ENCODE results near the gene PYCARD. TPM values are rescaled to one million over a fixed set of nuclear protein-coding genes. Genes with fewer than 3 reads are reported as not detected.
A peak's percentile ranks its signal among the peaks of the same experiment; 100 is the strongest.

The PYCARD gene
- total RNA-seq, 1 donor from 2014 or later, result 17.1 TPM

DNA sequence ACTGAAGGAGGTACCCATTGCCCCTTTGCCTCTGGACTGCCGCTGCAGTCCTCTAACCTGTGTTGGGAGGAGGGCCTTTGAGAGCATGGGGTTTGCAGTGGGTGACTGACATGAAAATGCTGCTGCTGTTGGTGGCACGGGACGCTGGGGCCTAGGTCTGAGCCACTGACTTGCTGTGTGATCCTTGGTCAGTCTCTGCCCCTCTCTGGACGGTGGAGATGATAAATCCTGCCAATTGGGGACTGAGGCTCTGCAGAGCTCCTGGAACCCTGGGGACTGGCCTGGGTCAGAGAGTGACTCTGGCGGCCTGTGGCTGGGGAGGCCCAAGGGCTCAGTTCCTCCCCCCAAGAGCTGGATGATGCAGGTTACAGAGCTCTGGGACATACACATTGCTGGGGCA lies 20.5 kb upstream of the PYCARD start:
- peaks cover 5% of the 10 kb centered on the region for H3K4me1 Mint-ChIP-seq
- no peak overlapping the region for H3K4me3 Mint-ChIP-seq
- no peaks in the 10 kb centered on the region for H3K9me3 Mint-ChIP-seq
- peaks cover 21% of the 10 kb centered on the region for H3K27me3 Mint-ChIP-seq
- no peak for DNase-seq
- H3K27ac Mint-ChIP-seq, result no peak overlapping the region
- H3K36me3 Mint-ChIP-seq (ENCODE audit: low read depth), result no peaks in the 10 kb centered on the region
- intact Hi-C loops (cut with micrococcal nuclease), result no loop called here

DNA sequence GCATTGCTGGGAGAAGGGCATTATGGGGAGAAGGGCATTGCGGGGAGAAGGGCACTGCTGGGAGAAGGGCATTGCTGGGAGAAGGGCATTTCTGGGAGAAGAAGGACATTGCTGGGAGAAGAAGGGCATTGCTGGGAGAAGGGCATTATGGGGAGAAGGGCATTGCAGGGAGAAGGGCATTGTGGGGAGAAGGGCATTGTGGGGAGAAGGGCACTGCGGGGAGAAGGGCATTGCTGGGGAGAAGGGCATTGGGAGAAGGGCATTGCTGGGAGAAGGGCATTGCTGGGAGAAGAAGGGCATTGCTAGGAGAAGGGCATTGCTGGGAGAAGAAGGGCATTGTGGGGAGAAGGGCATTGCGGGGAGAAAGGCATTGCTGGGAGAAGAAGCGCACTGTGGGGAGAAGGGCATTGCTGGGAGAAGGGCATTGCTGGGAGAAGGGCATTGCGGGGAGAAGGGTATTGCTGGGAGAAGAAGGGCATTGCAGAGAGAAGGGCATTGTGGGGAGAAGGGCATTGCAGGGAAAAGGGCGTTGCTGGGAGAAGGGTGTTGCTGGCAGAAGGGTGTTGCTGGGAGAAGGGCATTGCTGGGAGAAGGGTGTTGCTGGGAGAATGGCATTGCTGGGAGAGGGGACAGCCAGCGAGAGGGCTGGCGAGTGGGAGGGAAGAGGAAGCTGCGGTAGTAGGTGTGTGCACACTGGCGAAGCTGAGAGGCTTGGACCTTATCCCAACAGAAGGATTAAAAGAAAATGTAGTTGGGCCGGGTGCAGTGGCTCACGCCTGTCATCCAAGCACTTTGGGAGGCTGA lies 19.0 kb upstream of the PYCARD start:
- Mint-ChIP-seq H3K9me3 (no peaks in the 10 kb centered on the region), H3K36me3 (ENCODE audit: low read depth) (no peaks in the 10 kb centered on the region), H3K27me3 (peaks cover 34% of the 10 kb centered on the region), H3K27ac (no peak overlapping the region), H3K4me3 (no peak overlapping the region), H3K4me1 (peaks cover 8% of the 10 kb centered on the region)
- intact Hi-C loops (cut with micrococcal nuclease), result no loop called here
- DNase-seq, result no peak

DNA sequence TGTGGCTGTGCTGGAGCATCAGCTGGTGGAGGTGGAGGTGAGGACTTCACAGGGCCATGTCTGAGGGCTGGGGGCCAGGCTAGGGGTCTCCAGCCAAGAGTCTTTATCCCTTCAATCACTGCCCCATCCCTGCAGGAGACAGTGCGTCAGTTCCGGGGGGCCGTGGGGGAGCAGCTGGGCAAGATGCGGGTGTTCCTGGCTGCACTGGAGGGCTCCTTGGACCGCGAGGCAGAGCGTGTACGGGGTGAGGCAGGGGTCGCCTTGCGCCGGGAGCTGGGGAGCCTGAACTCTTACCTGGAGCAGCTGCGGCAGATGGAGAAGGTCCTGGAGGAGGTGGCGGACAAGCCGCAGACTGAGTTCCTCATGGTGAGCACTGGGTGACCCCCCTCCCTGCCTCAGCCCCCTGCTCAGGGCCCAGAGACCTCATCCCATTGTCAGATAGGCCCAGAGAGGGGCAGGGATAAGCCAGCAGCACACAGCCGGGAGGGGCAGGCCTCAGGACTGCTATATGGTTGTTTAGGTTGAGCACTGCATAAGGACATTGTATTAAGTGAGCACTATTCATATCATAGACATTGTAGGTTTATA lies 16.7 kb upstream of the PYCARD start:
- no peaks in the 10 kb centered on the region for H3K9me3 Mint-ChIP-seq
- DNase-seq, result no peak
- no peak overlapping the region for H3K4me3 Mint-ChIP-seq
- intact Hi-C loops (cut with micrococcal nuclease), result loop anchor here (5.0 kb wide), 1 partner anchor 83 kb away; no protein-coding TSS in a partner anchor
- H3K27me3 Mint-ChIP-seq, result peaks cover 46% of the 10 kb centered on the region
- H3K4me1 Mint-ChIP-seq, result peaks cover 16% of the 10 kb centered on the region
- H3K27ac Mint-ChIP-seq, result no peak overlapping the region
- no peaks in the 10 kb centered on the region for H3K36me3 Mint-ChIP-seq (ENCODE audit: low read depth)

DNA sequence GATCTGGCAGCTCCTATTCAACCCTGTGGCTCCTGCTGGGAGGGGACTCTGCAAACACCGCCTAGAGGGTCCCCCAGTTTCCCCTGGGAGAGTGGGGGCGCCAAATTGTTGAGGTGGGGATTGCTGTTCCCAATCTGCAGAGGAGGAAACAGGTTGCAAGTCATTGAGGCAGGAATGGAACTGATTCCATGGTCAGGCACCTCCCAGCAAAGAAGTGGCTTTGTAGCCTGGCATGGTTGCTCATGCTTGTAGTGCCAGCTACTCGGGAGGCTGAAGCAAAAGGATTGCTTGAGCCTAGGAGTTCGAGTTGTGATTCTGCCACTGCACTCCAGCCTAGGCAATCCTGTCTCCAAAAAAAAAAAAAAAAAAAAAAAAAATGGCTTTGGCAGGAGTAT lies 14.6 kb upstream of the PYCARD start:
- Mint-ChIP-seq H3K27ac (no peak overlapping the region), H3K9me3 (no peaks in the 10 kb centered on the region), H3K27me3 (peaks cover 54% of the 10 kb centered on the region), H3K4me1 (peaks cover 20% of the 10 kb centered on the region), H3K4me3 (peak overlapping the region; percentile 84), H3K36me3 (ENCODE audit: low read depth) (no peaks in the 10 kb centered on the region)
- no peak for DNase-seq
- intact Hi-C loops (cut with micrococcal nuclease), result loop anchor here (5.0 kb wide), 1 partner anchor 85 kb away; no protein-coding TSS in a partner anchor

DNA sequence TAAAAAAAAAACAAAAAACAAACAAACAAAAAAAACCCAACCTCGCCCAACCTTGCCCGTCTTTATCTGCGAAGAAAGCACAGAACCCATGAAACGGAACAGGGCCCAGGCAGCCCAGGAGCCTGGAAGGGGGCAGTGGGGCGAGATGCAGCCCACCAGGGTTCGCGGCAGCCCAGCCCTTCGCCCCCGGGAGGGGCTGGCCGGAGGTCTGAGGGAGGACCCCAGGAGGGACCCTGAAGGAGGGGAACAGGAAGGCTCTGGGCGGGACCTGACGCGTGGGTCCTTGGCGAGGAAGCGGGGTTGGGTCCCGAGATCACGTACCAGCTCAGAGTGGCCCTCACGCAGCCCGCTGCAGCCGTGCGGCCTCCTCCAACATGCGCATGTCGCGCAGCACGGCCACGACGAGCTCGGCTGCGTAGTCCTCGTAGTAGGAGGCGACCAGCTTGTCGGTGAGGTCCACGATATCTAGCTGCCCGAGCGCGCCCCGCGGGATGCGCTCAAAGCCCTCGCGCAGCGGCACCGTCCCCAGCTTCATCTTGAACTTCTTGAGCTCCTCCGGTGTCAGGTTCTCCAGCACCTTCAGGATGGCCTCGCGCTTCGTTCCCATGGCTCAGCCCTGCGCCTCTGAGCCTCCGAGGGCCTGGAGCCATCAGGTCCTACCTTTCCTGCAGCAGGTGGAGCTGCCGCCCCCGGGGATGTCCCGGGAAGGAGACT lies 14.0 kb upstream of the PYCARD start, which contains the start of gene PYDC1:
PYDC1 (minus strand) TSS at position 714 of the 714 bp plus-strand sequence; CDS start at position 607, 107 bp downstream.
- Mint-ChIP-seq H3K4me3 (peak within 1 kb of the TSS; percentile 84), H3K9me3 (no peaks in the 10 kb centered on the region), H3K36me3 (ENCODE audit: low read depth) (no peaks in the 10 kb centered on the region), H3K27me3 (peaks cover 51% of the 10 kb centered on the region), H3K27ac (no peak within 1 kb of the TSS), H3K4me1 (peaks cover 21% of the 10 kb centered on the region)
- intact Hi-C loops (cut with micrococcal nuclease), result loop anchor here (5.0 kb wide), 1 partner anchor 86 kb away; no protein-coding TSS in a partner anchor
- DNase-seq, result peak; percentile 77

DNA sequence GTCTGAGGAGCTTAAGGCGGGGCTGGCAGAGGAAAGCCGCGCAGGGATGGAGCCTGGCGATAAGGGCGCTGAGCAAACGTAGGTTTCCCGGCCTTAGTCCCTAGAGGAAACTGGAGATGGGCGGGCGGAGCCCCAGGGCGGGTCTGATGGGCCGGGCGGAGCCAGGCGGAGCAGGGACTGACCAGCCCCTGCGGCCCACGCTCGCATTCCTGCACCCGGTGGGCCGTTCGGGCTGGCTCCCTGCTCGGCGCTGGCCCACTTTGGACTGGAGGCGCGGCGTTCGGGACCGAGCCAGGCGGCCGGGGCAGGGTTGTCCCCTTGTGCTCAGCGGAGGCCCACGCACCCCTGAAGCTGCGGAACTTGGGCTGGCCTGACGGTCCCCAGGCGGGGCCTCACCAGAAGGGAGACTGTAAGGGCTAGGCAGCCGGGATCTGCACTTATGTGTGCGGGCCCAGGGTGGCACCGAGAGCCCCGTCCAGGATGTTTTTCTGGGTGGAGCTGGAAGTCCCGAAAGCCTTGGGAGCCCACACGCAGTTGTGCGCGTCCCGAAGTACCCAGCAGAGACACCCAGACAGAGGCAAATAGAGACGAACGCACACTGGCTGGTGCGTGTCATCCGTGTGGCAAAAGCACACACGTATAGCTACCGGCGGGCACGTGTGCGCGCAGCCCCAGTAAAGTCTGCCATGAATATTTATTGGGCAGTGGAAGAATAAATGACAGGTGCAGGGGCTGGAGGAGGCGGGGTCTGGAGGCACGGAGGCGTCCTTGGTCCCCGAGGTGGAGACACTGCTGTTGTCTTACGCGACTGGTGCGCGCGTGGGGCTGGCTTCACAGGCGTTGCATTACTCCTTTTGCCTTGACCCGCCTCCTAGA lies 13.0 kb upstream of the PYCARD start:
- intact Hi-C loops (cut with micrococcal nuclease), result loop anchor here (5.0 kb wide), 1 partner anchor 87 kb away; no protein-coding TSS in a partner anchor
- peaks cover 21% of the 10 kb centered on the region for H3K4me1 Mint-ChIP-seq
- no peaks in the 10 kb centered on the region for H3K36me3 Mint-ChIP-seq (ENCODE audit: low read depth)
- peaks cover 41% of the 10 kb centered on the region for H3K27me3 Mint-ChIP-seq
- peak overlapping the region; percentile 51 for H3K27ac Mint-ChIP-seq
- DNase-seq, result peak; percentile 74
- peak overlapping the region; percentile 84 for H3K4me3 Mint-ChIP-seq
- no peaks in the 10 kb centered on the region for H3K9me3 Mint-ChIP-seq

DNA sequence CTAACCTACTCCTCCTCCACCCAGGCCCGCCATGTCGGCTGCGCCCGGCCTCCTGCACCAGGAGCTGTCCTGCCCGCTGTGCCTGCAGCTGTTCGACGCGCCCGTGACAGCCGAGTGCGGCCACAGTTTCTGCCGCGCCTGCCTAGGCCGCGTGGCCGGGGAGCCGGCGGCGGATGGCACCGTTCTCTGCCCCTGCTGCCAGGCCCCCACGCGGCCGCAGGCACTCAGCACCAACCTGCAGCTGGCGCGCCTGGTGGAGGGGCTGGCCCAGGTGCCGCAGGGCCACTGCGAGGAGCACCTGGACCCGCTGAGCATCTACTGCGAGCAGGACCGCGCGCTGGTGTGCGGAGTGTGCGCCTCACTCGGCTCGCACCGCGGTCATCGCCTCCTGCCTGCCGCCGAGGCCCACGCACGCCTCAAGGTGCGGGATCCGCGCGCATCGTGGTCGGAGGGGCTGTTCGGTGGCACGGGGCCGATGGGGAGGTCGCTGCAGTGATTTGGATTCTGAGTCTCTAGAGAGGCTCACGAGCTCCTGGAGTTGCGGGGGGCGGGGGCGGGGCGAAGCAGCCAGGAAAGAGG lies 12.2 kb upstream of the PYCARD start:
- peaks cover 41% of the 10 kb centered on the region for H3K27me3 Mint-ChIP-seq
- H3K4me3 Mint-ChIP-seq, result peak overlapping the region; percentile 84
- intact Hi-C loops (cut with micrococcal nuclease), result loop anchor here (5.0 kb wide), 1 partner anchor 88 kb away; no protein-coding TSS in a partner anchor
- no peak for DNase-seq
- H3K36me3 Mint-ChIP-seq (ENCODE audit: low read depth), result no peaks in the 10 kb centered on the region
- H3K9me3 Mint-ChIP-seq, result no peaks in the 10 kb centered on the region
- H3K27ac Mint-ChIP-seq, result no peak overlapping the region
- H3K4me1 Mint-ChIP-seq, result peaks cover 24% of the 10 kb centered on the region

DNA sequence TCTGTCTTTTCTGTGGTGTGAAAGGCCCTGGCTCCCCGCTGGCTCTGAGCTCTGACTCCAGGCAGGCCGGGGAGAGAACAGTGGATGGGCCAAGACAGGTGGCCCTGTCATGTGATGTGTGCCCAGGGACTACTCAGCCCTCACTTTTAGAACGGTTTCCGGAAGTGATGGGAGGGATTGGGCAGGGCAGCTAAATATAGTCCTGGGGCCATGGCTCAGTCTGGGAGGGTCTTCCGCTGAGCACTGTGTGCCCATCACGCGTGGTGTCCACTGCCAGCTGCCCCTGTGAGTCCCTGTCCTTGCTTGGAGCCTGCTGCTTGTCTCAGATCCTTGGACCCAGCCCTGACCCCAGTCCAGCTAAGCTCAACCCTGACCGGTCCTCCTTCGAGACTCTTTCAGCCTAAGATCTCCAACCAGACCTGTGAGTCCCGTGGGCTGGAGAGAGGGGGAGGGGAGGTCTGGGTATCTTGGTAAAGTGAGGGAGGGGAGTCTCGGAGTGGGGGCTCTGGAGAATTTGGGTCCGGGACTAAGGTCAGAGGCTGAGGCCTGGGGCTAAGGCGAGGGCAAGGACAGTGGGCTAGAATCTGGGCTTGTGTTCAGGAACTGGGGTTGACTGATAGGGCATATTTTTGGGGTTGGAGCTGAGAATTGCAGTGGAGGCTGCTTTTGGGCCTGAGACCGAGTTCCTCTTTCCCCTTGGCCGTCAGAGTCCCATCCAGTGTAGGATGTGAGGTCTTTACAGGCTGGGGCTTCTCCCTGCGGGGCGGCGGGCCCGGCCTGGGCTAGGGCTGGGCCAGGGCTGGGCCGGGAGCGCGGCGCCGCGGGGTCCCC lies 11.5 kb upstream of the PYCARD start, which contains the start of gene TRIM72:
TRIM72 (plus strand) TSS at position 243 of the 831 bp plus-strand sequence. CDS start 620 bp downstream, outside the sequence.
- Mint-ChIP-seq H3K9me3 (no peaks in the 10 kb centered on the region), H3K4me1 (peaks cover 24% of the 10 kb centered on the region), H3K27ac (no peak within 1 kb of the TSS), H3K27me3 (peaks cover 41% of the 10 kb centered on the region), H3K4me3 (peak within 1 kb of the TSS; percentile 84), H3K36me3 (ENCODE audit: low read depth) (no peaks in the 10 kb centered on the region)
- intact Hi-C loops (cut with micrococcal nuclease), result no loop called here
- DNase-seq, result no peak

DNA sequence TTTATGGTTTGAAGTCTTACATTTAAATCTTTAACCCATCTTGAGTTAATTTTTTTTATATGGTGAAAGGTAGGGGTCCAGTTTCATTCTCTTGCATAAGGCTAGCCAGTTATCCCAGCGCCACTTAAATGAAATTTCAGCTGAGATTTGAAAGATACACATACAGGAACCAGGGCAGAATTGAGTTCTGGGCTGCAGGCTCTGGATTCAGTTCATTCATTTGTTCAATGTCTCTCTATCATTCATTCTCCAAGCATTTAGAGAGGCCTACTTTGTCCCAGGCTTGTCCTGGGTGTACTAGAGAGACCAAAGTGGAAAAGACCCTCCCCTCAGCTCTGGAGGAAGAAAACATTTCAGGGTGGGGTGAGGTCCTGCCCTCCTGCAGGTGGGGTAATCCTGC lies 10.8 kb upstream of the PYCARD start:
- intact Hi-C loops (cut with micrococcal nuclease), result no loop called here
- H3K36me3 Mint-ChIP-seq (ENCODE audit: low read depth), result no peaks in the 10 kb centered on the region
- no peak overlapping the region for H3K4me3 Mint-ChIP-seq
- H3K9me3 Mint-ChIP-seq, result no peaks in the 10 kb centered on the region
- DNase-seq, result no peak
- peaks cover 25% of the 10 kb centered on the region for H3K4me1 Mint-ChIP-seq
- H3K27me3 Mint-ChIP-seq, result peaks cover 34% of the 10 kb centered on the region
- no peak overlapping the region for H3K27ac Mint-ChIP-seq

DNA sequence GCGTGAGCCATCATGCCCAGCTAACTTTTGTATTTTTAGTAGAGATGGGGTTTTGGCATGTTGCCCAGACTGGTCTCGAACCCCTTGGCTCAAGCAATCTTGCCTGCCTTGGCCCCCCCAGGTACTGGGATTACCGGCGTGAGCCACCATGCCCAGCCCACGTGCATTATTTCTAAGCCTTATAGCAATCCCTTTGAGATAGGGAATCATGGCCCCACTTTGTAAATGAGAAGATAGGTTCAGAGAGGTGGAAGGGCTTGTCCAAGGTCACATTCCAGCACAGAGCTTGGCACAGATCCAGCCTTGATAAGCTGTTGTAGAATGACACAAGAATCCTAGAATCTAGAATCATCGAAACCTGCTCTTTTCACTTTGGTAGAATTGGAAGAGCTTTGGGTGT lies 4.2 kb upstream of the PYCARD start:
- no peaks in the 10 kb centered on the region for H3K9me3 Mint-ChIP-seq
- no peak overlapping the region for H3K27ac Mint-ChIP-seq
- intact Hi-C loops (cut with micrococcal nuclease), result no loop called here
- no peak overlapping the region for H3K4me3 Mint-ChIP-seq
- H3K36me3 Mint-ChIP-seq (ENCODE audit: low read depth), result peaks cover 3% of the 10 kb centered on the region
- peaks cover 1% of the 10 kb centered on the region for H3K27me3 Mint-ChIP-seq
- no peak for DNase-seq
- peaks cover 30% of the 10 kb centered on the region for H3K4me1 Mint-ChIP-seq

DNA sequence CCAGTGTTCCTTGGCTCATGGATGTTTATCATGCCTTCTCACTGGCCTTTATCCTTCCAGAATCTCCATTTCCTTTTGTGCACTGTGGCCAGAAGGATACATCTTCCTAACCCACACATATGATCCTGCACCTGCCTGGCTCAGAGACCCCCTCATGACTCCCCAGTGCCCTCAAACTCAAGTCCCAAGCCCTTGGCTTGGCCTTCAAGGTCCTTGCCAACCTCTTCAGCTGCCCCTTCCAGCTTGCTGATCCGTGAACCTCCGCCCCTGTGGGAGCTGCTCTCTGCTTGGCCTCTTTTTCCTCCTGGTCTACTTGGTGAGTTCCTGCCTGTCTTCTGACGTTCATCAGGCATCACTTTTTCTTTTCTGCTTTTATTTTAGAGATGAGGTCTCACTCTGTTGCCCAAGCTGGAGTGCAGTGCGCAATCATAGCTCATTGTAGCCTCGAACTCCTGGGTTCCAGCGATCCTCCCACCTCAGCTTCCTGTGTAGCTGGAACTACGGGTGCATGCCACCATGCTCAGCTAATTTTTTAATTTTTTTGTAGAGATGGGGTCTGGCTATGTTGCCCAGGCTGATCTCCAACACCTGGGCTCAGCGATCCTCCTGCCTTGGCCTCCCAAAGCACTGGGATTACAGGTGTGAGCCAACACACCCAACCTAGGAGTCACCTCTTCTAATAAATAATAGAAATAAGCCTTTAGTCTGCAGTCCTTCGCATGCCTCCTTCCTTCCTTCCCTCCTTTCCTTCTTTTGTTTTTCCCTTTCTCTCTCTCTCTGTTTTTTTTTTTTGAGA lies 2.5 kb upstream of the PYCARD start:
- Mint-ChIP-seq H3K36me3 (ENCODE audit: low read depth) (peaks cover 6% of the 10 kb centered on the region), H3K4me3 (no peak overlapping the region), H3K27me3 (peaks cover 1% of the 10 kb centered on the region), H3K27ac (peak overlapping the region; percentile 45), H3K4me1 (peaks cover 39% of the 10 kb centered on the region), H3K9me3 (no peaks in the 10 kb centered on the region)
- intact Hi-C loops (cut with micrococcal nuclease), result loop anchor here (5.0 kb wide), 1 partner anchor 62 kb away; no protein-coding TSS in a partner anchor
- no peak for DNase-seq
